Progenitor cell of endocrine pancreas (in vitro differentiated cells): ENCODE data around the gene UBR4. TPM values are rescaled to one million over a fixed set of nuclear protein-coding genes. Genes with fewer than 3 reads are reported as not detected.

Source experiments
- DNase-seq: peaks from one replicate; pipeline ENCODE4 v3.0.0; 2021; ENCODE audit warnings: low spot score; ENCODE audit not compliant: unreplicated experiment
- H3K27ac Mint-ChIP-seq: 2 replicates; pipeline ENCODE4 v1.8.0; 2021; ENCODE audit warnings: mild to moderate bottlenecking, moderate library complexity, mixed read lengths
- H3K27me3 Mint-ChIP-seq: 2 replicates; pipeline ENCODE4 v1.8.0; 2021; ENCODE audit warnings: mixed read lengths
- H3K36me3 Mint-ChIP-seq: 2 replicates; pipeline ENCODE4 v1.8.0; 2022; ENCODE audit warnings: mixed read lengths; ENCODE audit not compliant: insufficient read depth
- H3K4me1 Mint-ChIP-seq: 2 replicates; pipeline ENCODE4 v1.8.0; 2021; ENCODE audit warnings: low read depth, mixed read lengths
- H3K4me3 Mint-ChIP-seq: 2 replicates; pipeline ENCODE4 v1.8.0; 2021; ENCODE audit warnings: low read depth, mild to moderate bottlenecking, moderate library complexity, mixed read lengths
- H3K9me3 Mint-ChIP-seq: 2 replicates; pipeline ENCODE4 v1.8.0; 2021; ENCODE audit warnings: low read depth, mixed read lengths
- CTCF ChIP-seq: fragments of 200-600 bp; sonication (generic); IDR thresholded peaks from one replicate; pipeline ENCODE4 v1.5.0; 2021; ENCODE audit warnings: antibody characterized with exemption, mild to moderate bottlenecking; ENCODE audit not compliant: unreplicated experiment
- total RNA-seq: library from RNA; stranded (reverse); gene quantifications from 2 replicates; pipeline ENCODE4 v1.2.1, GENCODE V29; 2021

Gene UBR4
- total RNA-seq, 1 donor from 2014 or later = 155 TPM

DNA sequence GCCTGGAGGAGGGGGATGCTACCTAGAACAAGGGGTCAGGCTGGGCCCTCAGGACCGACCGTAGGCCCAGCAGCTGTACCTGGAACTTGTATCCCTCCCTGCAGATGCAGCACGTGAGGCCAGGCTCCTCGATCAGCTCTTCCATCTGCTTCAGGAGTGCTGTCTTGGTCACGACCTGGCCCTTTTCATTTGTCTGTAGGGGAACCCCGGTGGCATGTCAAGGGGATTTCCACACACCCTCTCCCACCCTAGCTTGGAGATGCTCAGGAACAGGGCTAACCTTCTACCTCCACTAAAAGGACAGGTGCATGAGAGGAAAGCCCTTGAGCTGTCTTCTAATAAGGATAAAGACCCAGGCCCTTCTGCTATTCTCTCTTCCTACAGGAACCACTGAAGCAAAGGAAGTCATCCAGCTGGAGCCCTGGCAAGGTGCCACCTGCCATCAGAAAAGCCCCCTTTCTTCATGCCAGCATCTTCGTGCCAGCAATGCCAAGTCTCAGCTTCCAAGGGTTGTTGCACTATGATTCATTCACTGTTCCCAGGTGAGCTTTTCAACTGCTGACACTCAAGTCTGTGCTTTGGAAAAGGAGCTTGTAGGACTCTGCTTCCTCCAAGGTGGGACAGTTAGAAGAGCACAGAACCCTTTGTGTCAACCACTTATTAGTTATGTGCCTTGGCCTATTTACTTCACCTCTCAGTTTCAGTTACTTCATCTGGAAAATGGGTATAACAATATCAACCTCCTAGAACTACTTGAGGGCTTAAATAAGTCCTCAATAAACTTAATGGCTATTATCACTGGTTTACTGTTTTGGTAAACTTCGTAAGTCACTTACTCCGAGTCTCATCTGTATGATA is 122.1 kb downstream of the UBR4 start:
- peaks cover 2% of the 10 kb centered on the region for H3K4me1 Mint-ChIP-seq
- H3K4me3 Mint-ChIP-seq = no peak overlapping the region
- TF ChIP-seq CTCF = no peak
- no peak for DNase-seq
- peaks cover 36% of the 10 kb centered on the region for H3K36me3 Mint-ChIP-seq
- H3K9me3 Mint-ChIP-seq = no peaks in the 10 kb centered on the region
- H3K27me3 Mint-ChIP-seq = no peaks in the 10 kb centered on the region
- H3K27ac Mint-ChIP-seq = no peak overlapping the region

GRCh38 chr1:19087017-19087736 is 122.9 kb downstream of the UBR4 start:
- peak overlapping the region; percentile 35 for H3K27ac Mint-ChIP-seq

DNA sequence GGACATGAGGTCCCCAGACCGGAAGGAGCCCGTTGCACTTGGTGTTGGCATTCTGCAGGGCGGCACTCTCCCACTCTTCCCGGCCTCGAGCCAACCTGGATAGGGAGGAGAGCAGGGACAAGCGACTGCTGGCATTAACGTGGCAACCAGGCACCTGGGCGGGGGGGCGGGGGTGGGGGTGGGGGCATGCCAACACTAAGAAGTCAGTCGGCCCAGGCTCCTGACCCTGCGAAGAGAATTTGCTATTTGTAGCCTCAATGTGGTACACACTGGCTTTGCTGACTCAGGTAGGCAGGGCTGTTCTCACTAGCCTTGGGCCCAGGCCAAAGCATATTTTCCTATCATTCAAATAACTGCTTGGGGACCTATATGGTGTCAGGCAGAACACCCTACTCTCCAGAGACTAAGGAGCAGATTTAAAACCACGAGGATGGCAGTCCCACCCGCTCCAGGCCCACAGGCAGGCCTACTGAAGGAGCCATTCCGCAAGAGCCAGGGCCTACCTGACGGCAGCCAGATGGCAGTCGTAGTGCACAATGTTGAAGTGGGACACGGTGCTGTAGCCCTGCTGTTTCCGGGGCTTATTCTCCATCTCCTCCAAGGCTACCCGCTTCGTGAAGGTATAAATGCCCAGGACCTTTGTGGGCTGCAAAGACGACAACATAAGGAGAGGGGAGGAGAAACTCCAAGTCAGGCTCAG is 123.7 kb downstream of the UBR4 start:
- Mint-ChIP-seq H3K4me1 (peaks cover 2% of the 10 kb centered on the region), H3K27ac (peak overlapping the region; percentile 27), H3K4me3 (no peak overlapping the region), H3K36me3 (peaks cover 36% of the 10 kb centered on the region), H3K27me3 (no peaks in the 10 kb centered on the region), H3K9me3 (no peaks in the 10 kb centered on the region)
- no peak for TF ChIP-seq CTCF
- no peak for DNase-seq

More at GRCh38 chr1:19087017-19087736, 122.9 kb downstream of the UBR4 start:
- Mint-ChIP-seq H3K9me3 (no peaks in the 10 kb centered on the region), H3K4me1 (peaks cover 2% of the 10 kb centered on the region), H3K27me3 (no peaks in the 10 kb centered on the region), H3K36me3 (peaks cover 34% of the 10 kb centered on the region), H3K4me3 (no peak overlapping the region)
- no peak for TF ChIP-seq CTCF
- no peak for DNase-seq

DNA sequence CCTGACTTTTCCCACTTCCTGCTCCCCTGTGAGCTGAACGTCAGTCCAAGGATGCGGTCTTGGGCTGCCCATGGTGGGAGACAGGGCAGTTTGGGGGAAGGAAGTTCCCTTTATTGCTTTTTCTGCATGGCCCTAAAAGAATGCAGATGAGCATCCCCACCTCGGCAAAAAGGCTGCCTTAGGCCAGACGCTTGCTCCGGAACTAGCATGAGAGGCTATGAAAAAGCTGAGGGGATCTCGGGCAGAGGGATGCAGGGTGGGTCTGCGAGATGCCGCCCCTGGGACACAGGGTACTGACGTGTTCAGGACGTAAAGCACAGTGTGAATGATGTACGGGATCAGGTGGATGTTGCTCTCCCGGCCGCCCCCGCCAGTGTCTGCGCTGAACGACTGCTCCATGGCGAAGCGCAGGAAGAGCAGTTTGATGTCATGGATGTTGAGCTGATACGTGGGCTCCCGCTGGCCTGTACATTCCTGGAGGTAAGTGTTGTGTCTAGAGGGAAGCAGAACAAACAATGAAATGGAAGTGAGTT is 125.8 kb downstream of the UBR4 start:
- Mint-ChIP-seq H3K4me3 (no peak overlapping the region), H3K36me3 (peaks cover 28% of the 10 kb centered on the region), H3K27ac (peak overlapping the region; percentile 47), H3K27me3 (no peaks in the 10 kb centered on the region), H3K4me1 (peaks cover 4% of the 10 kb centered on the region), H3K9me3 (no peaks in the 10 kb centered on the region)
- DNase-seq = no peak
- TF ChIP-seq CTCF = no peak

GRCh38 chr1:19083081-19083480 is 127.0 kb downstream of the UBR4 start:
- Mint-ChIP-seq H3K9me3 (no peaks in the 10 kb centered on the region), H3K4me3 (no peak overlapping the region), H3K27me3 (no peaks in the 10 kb centered on the region), H3K27ac (peak overlapping the region; percentile 88), H3K4me1 (peaks cover 4% of the 10 kb centered on the region), H3K36me3 (peaks cover 23% of the 10 kb centered on the region)
- DNase-seq = no peak
- no peak for TF ChIP-seq CTCF
